BLaER1 (cell line): ENCODE measurements around the gene MAPK8IP1.
"Not testable (repeated sequence)": the region's sequence is repeated elsewhere in the genome, so short reads cannot be mapped to it uniquely, and the experiment has no call there.

Source experiments
- H3K27ac ChIP-seq: shearing (Covaris generic); formaldehyde crosslinking; 2 replicates; pipeline ENCODE4 v1.8.1; 2022
- H3K27me3 ChIP-seq: shearing (Covaris generic); formaldehyde crosslinking; 2 replicates; pipeline ENCODE4 v1.8.1; 2022
- H3K36me3 ChIP-seq: shearing (Covaris generic); formaldehyde crosslinking; 2 replicates; pipeline ENCODE4 v1.8.1; 2022
- H3K4me1 ChIP-seq: shearing (Covaris generic); formaldehyde crosslinking; 2 replicates; pipeline ENCODE4 v1.8.1; 2022
- H3K4me2 ChIP-seq: shearing (Covaris generic); formaldehyde crosslinking; 2 replicates; pipeline ENCODE4 v1.8.1; 2022
- H3K4me3 ChIP-seq: shearing (Covaris generic); formaldehyde crosslinking; 2 replicates; pipeline ENCODE4 v1.8.1; 2022
- H3K9ac ChIP-seq: shearing (Covaris generic); formaldehyde crosslinking; 2 replicates; pipeline ENCODE4 v1.8.1; 2022
- H3K9me3 ChIP-seq: shearing (Covaris generic); formaldehyde crosslinking; 2 replicates; pipeline ENCODE4 v1.8.1; 2022
- H4K20me1 ChIP-seq: shearing (Covaris generic); formaldehyde crosslinking; 2 replicates; pipeline ENCODE4 v1.8.1; 2022
- Cebpa-rat ChIP-seq: shearing (Covaris generic); IDR thresholded peaks from 2 replicates; pipeline ENCODE4 v1.8.1; 2022

MAPK8IP1 gene

GRCh38 chr11:45885274-45885920 lies at the start of gene MAPK8IP1:
Gene MAPK8IP1, plus strand, starts transcription at chr11:45885651. Its CDS starts 170 bp downstream, at chr11:45885821.
- Histone ChIP-seq H3K4me1 (peaks cover 10% of the 10 kb centered on the region), H3K27me3 (no peaks in the 10 kb centered on the region; the same call in 1 of the 2 replicates), H3K4me2 (peak within 1 kb of the TSS; percentile 77), H3K4me3 (peak within 1 kb of the TSS; percentile 70), H4K20me1 (peaks cover 73% of the 10 kb centered on the region), H3K36me3 (peaks cover 25% of the 10 kb centered on the region), H3K9me3 (no peaks in the 10 kb centered on the region), H3K27ac (no peak within 1 kb of the TSS), H3K9ac (no peak within 1 kb of the TSS)
- no peak for TF ChIP-seq Cebpa-rat

GRCh38 chr11:45839204-45839603 lies 46.2 kb upstream of the MAPK8IP1 start:
- Histone ChIP-seq H3K27ac (no peak overlapping the region), H3K27me3 (no peaks in the 10 kb centered on the region), H3K9ac (no peak overlapping the region), H3K4me2 (no peak overlapping the region), H3K4me1 (peaks cover 5% of the 10 kb centered on the region; the same call in 1 of the 2 replicates), H4K20me1 (no peaks in the 10 kb centered on the region), H3K4me3 (no peak overlapping the region), H3K9me3 (no peaks in the 10 kb centered on the region), H3K36me3 (no peaks in the 10 kb centered on the region)
- no peak for TF ChIP-seq Cebpa-rat

- not testable (repeated sequence) for H4K20me1 ChIP-seq, H3K9ac ChIP-seq, H3K9me3 ChIP-seq, H3K4me1 ChIP-seq, H3K4me3 ChIP-seq, H3K27me3 ChIP-seq, H3K36me3 ChIP-seq, H3K27ac ChIP-seq, H3K4me2 ChIP-seq
Measured at GRCh38 chr11:45840251-45840650, 45.2 kb upstream of the MAPK8IP1 start.

DNA sequence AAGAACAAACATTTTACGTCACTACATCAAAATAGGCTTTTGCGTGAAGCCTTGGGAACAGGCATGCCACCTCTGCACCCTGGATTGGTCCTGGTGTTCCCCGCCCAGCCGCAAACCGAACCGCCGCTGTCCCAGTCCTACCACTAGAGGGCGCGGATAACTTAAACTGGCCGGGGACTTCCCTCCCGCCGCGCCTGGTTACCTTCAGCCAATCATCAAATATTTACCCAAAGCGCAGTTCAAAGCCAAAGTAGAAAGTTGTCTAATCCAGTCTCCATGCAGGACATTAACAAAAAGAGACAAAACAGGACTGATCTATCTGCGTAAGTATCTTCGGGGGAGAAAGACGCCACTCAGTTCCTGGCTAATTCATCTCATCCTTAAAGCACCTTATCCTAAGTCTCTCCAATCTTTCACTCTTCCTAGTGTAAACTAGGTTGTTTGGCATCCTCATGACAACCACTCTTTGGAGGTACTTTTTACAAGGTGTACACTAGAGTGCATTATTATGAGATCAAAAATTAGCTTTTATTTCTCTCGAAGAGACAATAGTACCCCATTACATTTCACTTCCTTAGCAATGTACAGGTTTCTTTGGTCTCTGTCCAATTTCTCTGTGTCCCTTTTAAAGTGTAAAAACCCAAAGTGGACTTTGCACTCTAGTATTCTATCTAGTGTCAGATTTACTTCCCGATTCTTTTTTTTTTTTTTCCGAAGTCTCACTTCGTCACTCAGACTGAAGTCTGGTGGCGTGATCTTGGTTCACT lies 42.1 kb upstream of the MAPK8IP1 start:
- no peaks in the 10 kb centered on the region for H3K27me3 ChIP-seq
- no peak for TF ChIP-seq Cebpa-rat
- peaks cover 17% of the 10 kb centered on the region for H3K4me1 ChIP-seq
- peaks cover 6% of the 10 kb centered on the region for H4K20me1 ChIP-seq
- no peaks in the 10 kb centered on the region for H3K36me3 ChIP-seq
- H3K9me3 ChIP-seq = no peaks in the 10 kb centered on the region
- H3K4me3 ChIP-seq = 0 out of 2 replicates have a peak overlapping the region, but pooled peaks have one; percentile 11
- H3K27ac ChIP-seq = no peak overlapping the region
- H3K9ac ChIP-seq = no peak overlapping the region
- peak overlapping the region; percentile 48 for H3K4me2 ChIP-seq

DNA sequence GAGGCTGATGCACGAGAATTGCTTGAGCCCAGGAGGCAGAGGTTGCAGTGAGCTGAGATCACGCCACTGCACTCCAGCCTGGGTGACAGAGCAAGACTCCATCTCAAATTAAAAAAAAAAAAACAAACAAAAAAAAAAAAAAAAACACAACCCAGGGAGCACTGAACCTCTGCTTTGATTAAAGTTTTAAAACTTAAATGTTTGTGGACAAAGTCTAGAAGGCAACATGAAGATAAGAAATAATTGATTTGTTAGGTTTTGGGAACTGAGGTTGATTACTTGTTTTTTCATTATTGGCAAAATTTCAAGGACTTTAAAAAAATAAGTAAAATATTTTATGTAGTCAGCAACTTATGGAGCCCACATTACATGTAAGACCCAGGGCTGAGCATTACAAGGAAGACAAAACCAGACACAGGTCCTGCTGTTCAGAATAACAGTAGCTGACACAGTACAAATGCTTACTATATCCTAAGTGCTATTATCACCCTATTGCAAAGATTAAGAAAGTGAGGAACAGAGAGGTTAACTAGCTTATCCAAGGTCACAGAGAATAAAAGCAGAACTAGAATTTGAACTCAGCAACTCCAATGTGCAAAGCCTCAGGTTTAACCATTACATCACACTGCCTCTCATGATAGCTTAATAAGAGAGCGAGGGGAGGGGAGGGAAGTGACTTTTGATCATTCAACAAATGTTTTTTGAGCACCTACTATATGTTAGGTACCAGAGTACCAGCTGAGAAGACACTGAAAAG lies 40.5 kb upstream of the MAPK8IP1 start:
- Histone ChIP-seq H3K4me1 (peaks cover 26% of the 10 kb centered on the region), H3K27me3 (no peaks in the 10 kb centered on the region), H3K27ac (no peak overlapping the region), H3K9me3 (no peaks in the 10 kb centered on the region), H4K20me1 (peaks cover 23% of the 10 kb centered on the region), H3K9ac (no peak overlapping the region), H3K4me2 (no peak overlapping the region), H3K36me3 (no peaks in the 10 kb centered on the region), H3K4me3 (no peak overlapping the region)
- TF ChIP-seq Cebpa-rat = no peak

DNA sequence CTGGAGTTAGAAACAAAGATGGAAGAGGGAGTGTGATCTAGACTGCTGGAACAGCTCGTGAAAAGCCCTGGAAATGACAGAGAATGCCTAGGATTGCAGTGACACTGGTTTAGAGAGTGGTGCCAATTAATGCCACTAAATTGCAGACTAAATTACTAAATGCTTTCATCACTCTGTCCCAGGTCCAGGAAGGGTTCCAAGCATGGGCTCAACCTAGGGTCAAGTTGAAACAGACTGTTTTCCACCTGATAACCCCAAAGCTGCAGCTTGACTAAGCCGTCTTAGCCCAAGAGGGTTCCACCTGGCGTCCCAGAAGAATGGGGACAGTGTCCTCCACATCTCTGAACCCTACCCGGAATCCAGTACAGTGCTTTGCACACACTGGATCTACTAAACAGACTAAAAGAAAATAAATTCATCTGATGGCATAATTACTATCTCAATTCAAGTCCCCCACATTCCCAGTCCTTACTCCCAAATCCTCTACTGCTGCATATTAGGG lies 39.2 kb upstream of the MAPK8IP1 start:
- no peak for TF ChIP-seq Cebpa-rat
- Histone ChIP-seq H3K36me3 (no peaks in the 10 kb centered on the region), H3K4me1 (peaks cover 26% of the 10 kb centered on the region), H3K9ac (no peak overlapping the region), H3K9me3 (no peaks in the 10 kb centered on the region), H4K20me1 (peaks cover 35% of the 10 kb centered on the region), H3K27ac (no peak overlapping the region), H3K4me2 (peak overlapping the region; percentile 83; the same call in 1 of the 2 replicates), H3K27me3 (no peaks in the 10 kb centered on the region), H3K4me3 (no peak overlapping the region)

GRCh38 chr11:45846974-45847910 lies 38.2 kb upstream of the MAPK8IP1 start, which contains the start of gene CRY2:
Gene CRY2, plus strand, starts transcription at chr11:45847475. Its CDS starts 16 bp downstream, at chr11:45847491.
- Histone ChIP-seq H3K9ac (peak within 1 kb of the TSS; percentile 82), H3K4me1 (peaks cover 27% of the 10 kb centered on the region)

DNA sequence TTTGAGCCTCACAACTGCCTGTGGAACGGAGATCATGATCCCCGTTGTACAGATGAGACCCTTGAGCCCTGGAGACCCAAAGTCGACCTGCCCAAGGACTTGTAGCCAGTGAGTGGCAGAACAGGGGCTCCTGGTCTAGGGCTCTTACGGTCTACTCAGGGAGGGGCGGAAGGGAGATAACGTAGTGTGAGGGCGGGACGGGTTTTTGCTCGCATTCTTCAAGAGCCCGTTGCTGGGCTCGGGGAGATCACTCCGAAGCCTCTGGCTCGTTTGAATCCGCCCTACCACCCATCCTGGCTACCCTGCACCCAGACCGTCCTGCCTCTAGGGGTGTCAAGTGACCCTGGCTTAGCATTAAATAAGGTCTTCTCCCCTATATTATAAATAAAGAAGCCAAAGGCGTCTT lies 37.5 kb upstream of the MAPK8IP1 start:
- H3K27ac ChIP-seq = peak overlapping the region; percentile 66

More at GRCh38 chr11:45846974-45847910, 38.2 kb upstream of the MAPK8IP1 start, which contains the start of gene CRY2:
- H4K20me1 ChIP-seq = peaks cover 45% of the 10 kb centered on the region
- peak within 1 kb of the TSS; percentile 66 for H3K27ac ChIP-seq
- peak within 1 kb of the TSS; percentile 83 for H3K4me2 ChIP-seq
- no peaks in the 10 kb centered on the region; the same call in 1 of the 2 replicates for H3K36me3 ChIP-seq
- no peaks in the 10 kb centered on the region for H3K9me3 ChIP-seq
- H3K27me3 ChIP-seq = no peaks in the 10 kb centered on the region
- peak within 1 kb of the TSS; percentile 78 for H3K4me3 ChIP-seq
- no peak for TF ChIP-seq Cebpa-rat

More for the DNA sequence above, 37.5 kb upstream of the MAPK8IP1 start:
- H3K27me3 ChIP-seq = no peaks in the 10 kb centered on the region
- peaks cover 34% of the 10 kb centered on the region for H3K4me1 ChIP-seq
- peaks cover 52% of the 10 kb centered on the region for H4K20me1 ChIP-seq
- H3K4me2 ChIP-seq = peak overlapping the region; percentile 83
- TF ChIP-seq Cebpa-rat = no peak
- no peaks in the 10 kb centered on the region for H3K9me3 ChIP-seq
- peaks cover 4% of the 10 kb centered on the region; the same call in 1 of the 2 replicates for H3K36me3 ChIP-seq
- peak overlapping the region; percentile 78 for H3K4me3 ChIP-seq
- peak overlapping the region; percentile 82 for H3K9ac ChIP-seq
